ENCODE measurements around the gene SLC20A1.
A peak's percentile ranks its signal among the peaks of the same experiment; 100 is the strongest.
"Not testable (repeated sequence)": the region's sequence is repeated elsewhere in the genome, so short reads cannot be mapped to it uniquely, and the experiment has no call there.

SLC20A1 gene

DNA sequence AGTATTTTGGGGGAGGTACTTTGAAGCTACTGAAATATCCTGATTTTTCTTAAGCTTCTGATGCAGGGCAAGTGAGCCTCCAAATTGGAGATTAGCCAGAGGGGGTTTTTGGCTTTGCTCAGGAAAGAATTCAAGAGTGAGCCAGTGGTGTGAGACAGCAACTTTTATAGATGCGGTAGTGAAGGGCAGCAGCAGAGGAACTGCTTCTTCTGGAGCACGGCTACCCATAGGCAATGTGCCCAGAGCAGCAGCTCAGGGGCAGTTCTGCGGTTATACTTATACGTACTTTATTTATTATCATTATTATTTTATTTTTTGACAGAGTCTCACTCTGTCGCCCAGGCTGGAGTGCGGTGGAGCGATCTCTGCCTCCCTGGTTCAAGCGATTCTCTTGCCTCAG, 55.3 kb downstream of the SLC20A1 start:
- no peak overlapping the region for H3K4me3 ChIP-seq (ENCODE audit: low read depth, low read length)
- DNase-seq (ENCODE audit: low read depth): no peak
- in situ Hi-C loops (cut with HindIII; ENCODE audit: low sequenced_read_pairs): no loop called here
- TF ChIP-seq, protein P1, sequence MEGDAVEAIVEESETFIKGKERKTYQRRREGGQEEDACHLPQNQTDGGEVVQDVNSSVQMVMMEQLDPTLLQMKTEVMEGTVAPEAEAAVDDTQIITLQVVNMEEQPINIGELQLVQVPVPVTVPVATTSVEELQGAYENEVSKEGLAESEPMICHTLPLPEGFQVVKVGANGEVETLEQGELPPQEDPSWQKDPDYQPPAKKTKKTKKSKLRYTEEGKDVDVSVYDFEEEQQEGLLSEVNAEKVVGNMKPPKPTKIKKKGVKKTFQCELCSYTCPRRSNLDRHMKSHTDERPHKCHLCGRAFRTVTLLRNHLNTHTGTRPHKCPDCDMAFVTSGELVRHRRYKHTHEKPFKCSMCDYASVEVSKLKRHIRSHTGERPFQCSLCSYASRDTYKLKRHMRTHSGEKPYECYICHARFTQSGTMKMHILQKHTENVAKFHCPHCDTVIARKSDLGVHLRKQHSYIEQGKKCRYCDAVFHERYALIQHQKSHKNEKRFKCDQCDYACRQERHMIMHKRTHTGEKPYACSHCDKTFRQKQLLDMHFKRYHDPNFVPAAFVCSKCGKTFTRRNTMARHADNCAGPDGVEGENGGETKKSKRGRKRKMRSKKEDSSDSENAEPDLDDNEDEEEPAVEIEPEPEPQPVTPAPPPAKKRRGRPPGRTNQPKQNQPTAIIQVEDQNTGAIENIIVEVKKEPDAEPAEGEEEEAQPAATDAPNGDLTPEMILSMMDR (IDR thresholded peaks at IDR 0.05; ENCODE audit: low read depth, low read length, missing control alignments): no peak

DNA sequence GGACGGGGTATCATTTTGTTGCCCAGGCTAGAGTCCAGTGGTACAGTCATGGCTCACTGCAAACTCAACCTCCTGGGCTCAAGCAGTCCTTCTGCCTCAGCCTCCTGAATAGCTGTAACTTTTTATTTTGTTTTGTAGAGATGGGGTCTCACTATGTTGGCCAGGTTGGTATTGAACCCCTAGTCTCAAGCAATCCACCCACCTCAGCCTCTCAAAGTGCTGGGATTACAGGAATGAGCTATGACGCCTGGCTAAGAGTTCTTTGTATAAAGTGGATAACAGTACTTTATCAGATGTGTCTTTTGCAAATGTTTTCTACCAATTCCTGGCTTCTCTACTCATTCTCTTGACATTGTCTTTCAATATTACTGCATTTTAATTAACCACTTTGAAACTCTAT, 57.9 kb downstream of the SLC20A1 start:
- in situ Hi-C loops (cut with HindIII; ENCODE audit: low sequenced_read_pairs): no loop called here
- TF ChIP-seq, protein P1 (IDR thresholded peaks at IDR 0.05; ENCODE audit: low read depth, low read length, missing control alignments): no peak

DNA sequence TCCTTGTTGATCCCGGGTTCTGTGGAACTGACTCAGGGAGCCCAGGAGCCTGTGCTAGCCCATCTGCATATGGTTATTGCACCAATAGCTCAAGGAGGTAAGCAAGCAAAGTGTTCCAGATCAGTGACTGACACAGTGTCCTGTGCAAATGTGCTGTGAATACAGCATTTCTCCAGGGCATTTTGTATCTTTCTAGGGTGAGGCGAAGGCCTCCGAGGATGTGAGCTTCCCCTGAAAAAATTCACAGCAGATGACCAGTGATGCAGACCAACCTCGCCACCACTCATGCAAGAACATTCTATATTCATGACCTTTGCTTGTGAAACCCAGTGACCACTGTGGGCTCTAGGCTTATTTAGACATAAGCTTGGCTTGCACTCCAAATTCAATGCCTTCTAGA, 59.8 kb downstream of the SLC20A1 start:
- in situ Hi-C loops (cut with HindIII; ENCODE audit: low sequenced_read_pairs): no loop called here
- TF ChIP-seq, protein P1 (IDR thresholded peaks at IDR 0.05; ENCODE audit: low read depth, low read length, missing control alignments): no peak
- no peak overlapping the region for H3K4me3 ChIP-seq (ENCODE audit: low read depth, low read length)
- no peak for DNase-seq (ENCODE audit: low read depth)

More for the DNA sequence above, 57.9 kb downstream of the SLC20A1 start:
- no peak for DNase-seq (ENCODE audit: low read depth)
- no peak overlapping the region for H3K4me3 ChIP-seq (ENCODE audit: low read depth, low read length)

DNA sequence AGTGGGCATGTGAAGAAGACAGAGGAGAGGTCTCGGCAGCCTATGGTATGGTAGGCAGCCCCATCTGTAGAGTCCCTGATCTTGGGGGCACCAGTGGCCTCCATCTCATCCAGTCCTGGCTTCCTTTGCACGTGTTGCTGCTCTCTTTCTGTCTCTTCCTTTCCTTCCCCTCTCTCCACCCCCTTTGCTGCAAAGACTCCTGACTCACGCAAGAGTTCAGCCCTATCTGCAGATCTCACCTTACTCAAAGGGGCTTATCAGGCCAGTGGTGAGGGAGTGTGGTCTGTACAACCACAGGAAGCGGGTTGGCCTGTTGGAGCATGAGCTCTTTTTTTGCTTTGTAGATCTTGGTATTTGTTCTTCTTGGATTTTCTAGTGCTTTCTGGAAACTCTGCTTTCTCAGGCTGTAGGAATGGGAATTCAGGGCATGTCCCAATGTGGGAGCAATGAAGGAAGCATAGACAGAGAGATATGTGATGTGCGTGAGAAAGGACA, 60.5 kb downstream of the SLC20A1 start:
- no peak overlapping the region for H3K4me3 ChIP-seq (ENCODE audit: low read depth, low read length)
- TF ChIP-seq, protein P1 (IDR thresholded peaks at IDR 0.05; ENCODE audit: low read depth, low read length, missing control alignments): no peak
- in situ Hi-C loops (cut with HindIII; ENCODE audit: low sequenced_read_pairs): no loop called here
- peak; percentile 33 for DNase-seq (ENCODE audit: low read depth)

DNA sequence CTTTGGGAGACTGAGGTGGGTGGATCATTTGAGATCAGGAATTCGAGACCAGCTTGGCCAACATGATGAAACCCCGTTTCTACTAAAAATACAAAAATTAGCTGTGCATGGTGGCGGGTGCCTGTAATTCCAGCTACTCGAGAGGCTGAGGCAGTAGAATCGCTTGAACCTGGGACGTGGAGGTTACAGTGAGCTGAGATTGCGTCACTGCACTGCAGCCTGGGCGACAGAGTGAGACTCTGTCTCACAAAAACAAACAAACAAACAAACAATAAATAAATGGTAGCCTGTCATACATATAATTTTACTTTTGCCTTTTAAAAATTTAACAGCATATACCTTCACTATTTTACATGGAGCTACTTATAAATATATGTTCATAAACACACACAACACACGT, 61.2 kb downstream of the SLC20A1 start:
- not testable (repeated sequence) for DNase-seq (ENCODE audit: low read depth); H3K4me3 ChIP-seq (ENCODE audit: low read depth, low read length)

DNA sequence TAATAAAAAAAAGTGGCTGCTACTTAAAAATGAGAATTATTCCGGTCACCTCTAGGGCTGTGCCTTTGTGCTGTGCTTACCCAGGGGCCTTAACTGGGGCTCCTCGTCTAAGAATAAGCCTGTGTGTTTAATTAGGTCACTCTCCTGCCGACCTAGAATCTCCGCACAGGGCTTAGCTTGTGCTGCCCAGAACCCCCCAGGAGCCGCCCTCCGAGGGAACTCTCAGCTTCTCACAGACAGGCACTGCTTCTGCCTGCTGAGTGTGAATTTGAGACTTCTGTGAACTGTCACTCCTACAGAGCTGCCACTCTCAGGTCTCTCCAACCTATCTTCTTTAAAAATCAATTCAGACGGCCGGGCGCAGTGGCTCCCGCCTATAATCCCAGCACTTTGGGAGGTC, 63.2 kb downstream of the SLC20A1 start:
- TF ChIP-seq, protein P1 (IDR thresholded peaks at IDR 0.05; ENCODE audit: low read depth, low read length, missing control alignments): no peak
- in situ Hi-C loops (cut with HindIII; ENCODE audit: low sequenced_read_pairs): no loop called here
- no peak overlapping the region for H3K4me3 ChIP-seq (ENCODE audit: low read depth, low read length)
- no peak for DNase-seq (ENCODE audit: low read depth)

More for the DNA sequence above, 61.2 kb downstream of the SLC20A1 start:
- in situ Hi-C loops (cut with HindIII; ENCODE audit: low sequenced_read_pairs): not testable (repeated sequence)

DNA sequence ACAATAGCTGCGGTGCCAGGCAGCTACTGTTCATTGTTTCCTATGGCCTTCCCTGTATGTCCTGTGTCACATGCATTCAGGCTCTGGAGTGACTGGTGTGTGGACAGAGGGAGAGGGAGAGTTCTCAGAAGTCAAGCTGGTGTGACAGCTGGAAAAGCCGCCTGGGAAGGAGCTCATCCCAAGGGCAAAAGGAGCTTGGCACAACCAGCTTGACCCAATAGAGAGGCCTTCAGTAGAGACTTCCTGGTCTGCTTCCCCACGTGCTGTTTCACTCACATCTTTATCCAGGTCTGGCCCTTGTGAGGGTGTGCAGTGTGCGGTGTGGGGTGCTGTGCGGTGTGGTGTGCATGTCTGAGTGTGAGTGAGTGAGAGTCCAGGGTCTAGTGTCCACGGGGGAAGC, 64.0 kb downstream of the SLC20A1 start:
- in situ Hi-C loops (cut with HindIII; ENCODE audit: low sequenced_read_pairs): no loop called here

More for the DNA sequence above, 64.0 kb downstream of the SLC20A1 start:
- no peak for DNase-seq (ENCODE audit: low read depth)
- TF ChIP-seq, protein P1 (IDR thresholded peaks at IDR 0.05; ENCODE audit: low read depth, low read length, missing control alignments): no peak
- H3K4me3 ChIP-seq (ENCODE audit: low read depth, low read length): no peak overlapping the region
